Activated naive CD4-positive, alpha-beta T cell treated with Interleukin-2 at 50 U/mL for 16 hours (primary cell): ENCODE data around the gene DDX41.

Experiments
- DNase-seq: peaks from one replicate; pipeline ENCODE4 v3.0.0-alpha.2; 2020

The DDX41 gene

GRCh38 chr5:177483042-177483441 lies 33.7 kb downstream of the DDX41 start:
- no peak for DNase-seq

GRCh38 chr5:177482359-177482795 lies 34.4 kb downstream of the DDX41 start:
- no peak for DNase-seq

- DNase-seq = no peak
These were observed 37.0 kb downstream of the DDX41 start for GRCh38 chr5:177479774-177480173.

GRCh38 chr5:177478711-177479646 lies 37.8 kb downstream of the DDX41 start:
- peak; percentile 22 for DNase-seq

DNA sequence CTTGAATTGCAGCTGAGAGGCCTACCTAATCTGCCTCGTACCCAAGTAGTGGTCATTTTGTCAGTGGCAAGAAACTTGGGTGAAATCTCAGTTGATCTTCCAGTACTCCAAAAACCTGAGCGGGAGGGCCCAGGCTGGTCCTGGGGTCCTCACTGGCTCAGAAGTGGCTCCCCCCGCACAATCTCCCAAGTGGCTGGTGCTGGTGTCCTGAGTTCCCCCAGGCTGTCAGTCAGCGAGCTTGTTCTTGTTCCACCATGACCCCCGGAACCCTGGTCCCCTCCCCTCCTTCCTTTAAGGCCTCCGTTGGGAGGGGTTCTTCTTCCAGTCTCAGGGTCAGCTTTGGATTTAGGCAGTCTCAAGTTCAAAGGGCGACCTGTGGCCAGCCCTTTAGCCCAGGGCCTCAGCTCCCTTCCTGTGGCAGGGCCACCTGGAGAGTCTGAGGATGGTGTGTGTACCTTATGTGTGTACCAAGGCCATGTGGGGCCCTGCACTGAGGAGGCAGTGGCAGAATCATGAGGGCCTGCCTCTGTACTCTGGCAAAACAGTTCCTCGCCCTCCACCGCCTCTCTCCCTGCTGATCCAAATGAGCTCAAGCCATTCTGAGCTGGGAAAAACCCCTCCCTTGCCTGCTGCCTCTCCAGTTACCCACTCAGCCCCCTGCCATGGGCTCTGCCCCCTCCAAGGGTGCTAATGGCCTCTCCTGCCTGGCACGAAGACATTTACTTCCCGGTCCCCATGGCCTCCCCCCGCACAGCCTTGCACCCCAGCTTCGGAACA lies 38.9 kb downstream of the DDX41 start:
- no peak for DNase-seq

- DNase-seq = no peak
These were observed 40.1 kb downstream of the DDX41 start for GRCh38 chr5:177476531-177477233.

- DNase-seq = no peak
These were observed 41.0 kb downstream of the DDX41 start for GRCh38 chr5:177475563-177476427.

GRCh38 chr5:177474846-177475562 lies 41.8 kb downstream of the DDX41 start:
- no peak for DNase-seq

DNA sequence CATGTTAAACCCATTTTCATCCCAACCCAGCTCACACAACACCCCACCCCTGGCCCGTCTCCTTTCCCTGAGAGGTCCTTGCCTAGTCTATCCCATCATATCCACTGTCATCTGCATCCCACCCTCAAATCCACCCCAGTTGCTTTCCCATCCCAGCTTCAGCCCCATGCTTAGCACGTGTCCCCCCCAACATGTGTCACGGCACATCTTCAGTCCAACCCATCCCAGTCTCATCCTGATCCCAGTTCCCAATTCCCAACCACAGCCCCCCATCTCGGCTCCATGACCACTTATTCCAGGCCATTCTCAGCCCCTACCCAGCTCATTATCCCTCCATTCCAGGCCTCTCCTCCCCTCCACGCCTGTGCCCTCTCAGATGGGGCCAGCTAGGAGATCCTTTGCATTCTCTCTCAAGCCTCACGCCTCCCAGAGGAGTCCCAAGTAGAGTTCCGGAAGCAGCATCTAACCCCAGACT lies 42.7 kb downstream of the DDX41 start:
- no peak for DNase-seq

GRCh38 chr5:177473443-177474001 lies 43.2 kb downstream of the DDX41 start, which contains the start of gene DBN1:
Gene DBN1 (minus strand): TSS chr5:177473634. CDS start chr5:177473521, 113 bp downstream.
- DNase-seq = no peak

- DNase-seq = peak; percentile 57
These were observed 44.0 kb downstream of the DDX41 start for GRCh38 chr5:177472460-177473442.

GRCh38 chr5:177471610-177472356 lies 45.0 kb downstream of the DDX41 start:
- no peak for DNase-seq

DNA sequence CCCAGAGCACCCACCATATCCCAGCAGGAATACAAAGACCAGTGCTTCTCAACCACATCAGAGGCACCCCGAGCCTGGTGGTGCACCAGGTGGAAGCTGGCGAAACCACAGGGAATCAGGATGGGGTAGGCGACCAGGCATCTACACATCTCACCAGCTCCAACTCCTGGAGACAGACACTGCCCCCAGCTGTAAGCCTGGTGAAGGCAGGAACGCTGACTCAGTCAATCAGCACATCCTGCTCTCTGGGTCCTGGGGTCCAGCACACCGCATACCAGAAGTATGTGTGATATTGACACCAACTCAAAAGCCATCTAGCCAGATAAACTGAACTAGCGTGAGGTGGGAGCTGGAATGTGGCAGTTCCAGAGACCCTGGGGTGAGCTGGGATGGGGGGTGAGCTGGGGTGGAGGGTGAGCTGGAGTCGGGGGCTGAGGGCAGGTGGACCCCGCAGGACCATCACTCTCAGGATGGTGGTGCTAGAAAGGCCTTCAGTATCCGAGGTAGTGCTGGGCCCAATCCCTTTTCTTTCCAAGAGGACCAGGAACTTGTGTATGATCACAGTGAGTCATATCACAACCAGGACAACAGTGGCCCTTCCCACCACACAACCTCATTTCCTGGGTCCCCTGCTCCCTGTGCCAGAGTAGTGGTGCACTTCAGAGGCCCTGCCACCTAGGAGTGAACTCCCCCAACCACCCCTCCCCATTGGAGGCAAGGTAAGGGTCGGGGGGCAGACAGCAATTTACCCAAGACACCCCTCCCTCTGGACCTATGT lies 45.8 kb downstream of the DDX41 start:
- DNase-seq = no peak

DNA sequence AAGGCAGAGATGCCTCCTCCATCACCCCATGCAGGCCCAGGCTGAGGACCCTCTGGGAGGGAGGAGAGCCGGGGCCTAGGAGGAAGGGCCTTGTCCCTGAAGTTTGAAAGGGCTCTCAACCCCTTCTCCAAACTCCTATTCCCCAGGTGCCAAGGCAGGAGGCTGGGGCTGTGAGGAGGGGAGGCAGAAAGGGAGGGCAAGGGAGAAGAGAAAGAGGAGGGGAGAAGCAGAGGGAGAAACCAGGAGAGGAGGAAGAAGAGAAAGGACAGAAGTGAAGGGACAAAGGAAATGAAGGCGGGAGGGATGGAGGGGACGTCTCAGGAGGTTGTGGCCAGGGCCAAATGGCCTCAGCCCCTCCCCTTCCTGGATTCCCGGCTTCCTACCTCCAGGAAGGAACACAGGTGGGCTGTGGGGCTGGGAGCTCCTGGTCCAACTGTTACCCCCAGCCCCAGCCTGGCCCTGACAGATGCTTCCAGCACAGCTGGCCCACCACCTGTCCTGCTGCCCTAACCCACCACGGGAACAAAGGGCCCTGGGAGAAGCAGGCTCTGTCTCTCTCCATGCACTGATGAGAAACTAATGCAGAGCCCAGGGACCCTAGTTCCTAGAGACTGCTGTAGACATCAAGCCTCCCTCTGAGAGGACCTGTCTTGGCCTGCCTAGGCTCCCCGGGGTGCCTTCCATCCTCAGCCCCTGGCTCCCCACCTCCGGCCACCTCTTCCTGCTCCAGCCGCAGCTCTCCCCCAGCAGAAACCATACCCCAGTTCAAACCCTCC lies 46.8 kb downstream of the DDX41 start:
- no peak for DNase-seq

GRCh38 chr5:177468685-177469628 lies 47.8 kb downstream of the DDX41 start:
- DNase-seq = no peak

GRCh38 chr5:177468329-177468684 lies 48.5 kb downstream of the DDX41 start:
- no peak for DNase-seq
